ENCODE results near the gene LHFPL2.

GRCh38 chr5:78598973-78599372, 49.6 kb downstream of the LHFPL2 start:
- TF ChIP-seq CTCF (conservative IDR thresholded peaks at IDR 0.05; ENCODE audit: low read depth in 2 of 2), result no peak
- no peak for TF ChIP-seq POLR2AphosphoS5 (IDR thresholded peaks at IDR 0.05; ENCODE audit: low read depth)
- TF ChIP-seq REST (IDR thresholded peaks at IDR 0.05; ENCODE audit: unreplicated experiment), result no peak
- TF ChIP-seq EZH2 (IDR thresholded peaks at IDR 0.05; ENCODE audit: low read depth, unreplicated experiment), result no peak
- no peak for TF ChIP-seq EZH2phosphoT487 (IDR thresholded peaks at IDR 0.05; ENCODE audit: unreplicated experiment)
- TF ChIP-seq JUNB (IDR thresholded peaks at IDR 0.05; ENCODE audit: unreplicated experiment), result no peak
- no peak for TF ChIP-seq ETS1 (IDR thresholded peaks at IDR 0.05)
- TF ChIP-seq CREB1 (CRISPR knock-in tag; IDR thresholded peaks at IDR 0.05; ENCODE audit: low read depth), result no peak
- TF ChIP-seq ZNF114 (CRISPR knock-in tag; IDR thresholded peaks at IDR 0.05), result no peak
- no peak for TF ChIP-seq ZNF331 (CRISPR knock-in tag; IDR thresholded peaks at IDR 0.05; ENCODE audit: low read depth)
- TF ChIP-seq ZNF462 (CRISPR knock-in tag; IDR thresholded peaks at IDR 0.05), result no peak
- no peak for TF ChIP-seq STAT1 (IDR thresholded peaks at IDR 0.05; ENCODE audit: unreplicated experiment)
